GM18873 (cell line): Measurements from ENCODE around the gene WNT5A.

ENCODE experiments used
- ATAC-seq: cut with Tn5 transposase; IDR thresholded peaks from one replicate; pipeline ENCODE4 v1.9.1; 2021; ENCODE audit warnings: mild to moderate bottlenecking, moderate library complexity, moderate number of reproducible peaks; ENCODE audit not compliant: unreplicated experiment, low FRiP score

Gene WNT5A

DNA sequence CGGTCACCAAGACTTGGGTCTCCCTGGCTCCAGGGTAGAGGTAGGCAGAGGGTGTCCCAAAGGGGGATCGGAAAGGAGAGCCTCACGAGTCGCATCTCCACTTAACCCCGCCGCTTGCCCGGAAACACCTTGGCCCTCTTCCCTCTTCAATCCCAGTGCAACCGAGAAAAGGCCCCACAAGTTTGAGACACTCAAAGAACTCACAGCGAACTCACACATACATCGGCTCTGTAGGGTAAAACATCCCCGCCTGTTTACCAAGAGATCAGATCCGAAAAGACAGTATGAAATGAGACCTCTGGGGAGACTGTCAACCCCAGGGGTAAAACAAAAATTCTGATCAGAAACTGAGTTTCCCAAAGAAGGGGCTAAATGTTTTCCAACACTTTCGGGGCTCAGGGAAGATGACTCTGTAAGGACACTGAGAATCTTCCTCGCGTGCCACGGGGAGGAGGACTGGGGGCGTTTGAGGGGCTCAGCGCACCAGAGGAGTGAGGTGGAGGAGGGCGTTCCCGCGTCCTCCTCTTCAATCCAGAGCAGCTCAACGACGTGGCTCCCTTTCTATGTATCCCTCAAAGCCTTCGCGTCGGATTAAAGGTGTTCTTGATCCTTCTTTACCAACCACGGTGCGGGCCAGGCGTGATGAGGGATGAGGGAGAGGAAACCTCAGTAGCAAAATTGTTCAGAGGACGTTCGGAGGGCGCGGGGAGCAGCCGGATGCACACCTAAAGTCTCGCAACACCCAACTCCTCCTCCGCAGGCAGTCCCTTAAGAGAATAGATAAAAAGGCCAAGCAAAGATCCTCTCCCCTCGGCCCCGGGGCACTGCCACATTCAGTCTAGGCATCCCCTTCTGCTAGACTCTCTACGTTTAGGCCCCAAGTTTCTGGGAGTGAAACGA lies 3.7 kb downstream of the WNT5A start:
- ATAC-seq = no peak

DNA sequence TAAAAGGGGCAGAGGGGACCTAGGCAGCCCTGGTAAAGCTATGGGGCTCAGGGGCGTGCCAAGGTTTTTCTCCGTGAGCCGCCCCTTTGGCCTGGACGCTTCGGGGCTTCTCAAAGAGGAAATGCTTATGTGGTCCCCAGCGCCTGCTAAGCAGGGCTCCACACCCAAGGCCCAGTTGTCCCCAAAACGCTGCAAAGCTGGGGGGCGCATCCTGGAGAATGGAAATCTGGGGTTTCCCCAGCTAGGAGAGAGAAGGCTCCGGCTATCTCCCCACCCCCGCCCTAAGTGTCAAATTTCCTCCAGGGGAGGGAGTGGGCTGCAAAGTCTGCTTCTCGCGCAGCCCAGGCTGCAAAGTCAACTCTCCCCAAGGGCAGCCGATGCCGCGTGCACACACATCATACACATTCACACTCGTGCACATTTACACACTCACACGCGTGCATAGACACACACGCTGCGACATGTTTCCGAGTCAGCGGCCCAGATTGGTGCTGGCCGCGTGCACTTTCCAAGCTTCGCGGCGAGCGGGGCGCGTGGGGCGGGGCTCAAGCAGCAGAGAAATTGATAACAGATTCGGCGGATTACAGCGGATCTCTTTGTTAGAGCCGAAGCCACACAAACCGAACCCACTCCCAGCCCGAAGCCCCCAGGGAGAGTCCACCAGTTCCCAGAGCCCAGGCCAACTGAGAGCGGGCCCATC lies 4.5 kb downstream of the WNT5A start:
- ATAC-seq = no peak

DNA sequence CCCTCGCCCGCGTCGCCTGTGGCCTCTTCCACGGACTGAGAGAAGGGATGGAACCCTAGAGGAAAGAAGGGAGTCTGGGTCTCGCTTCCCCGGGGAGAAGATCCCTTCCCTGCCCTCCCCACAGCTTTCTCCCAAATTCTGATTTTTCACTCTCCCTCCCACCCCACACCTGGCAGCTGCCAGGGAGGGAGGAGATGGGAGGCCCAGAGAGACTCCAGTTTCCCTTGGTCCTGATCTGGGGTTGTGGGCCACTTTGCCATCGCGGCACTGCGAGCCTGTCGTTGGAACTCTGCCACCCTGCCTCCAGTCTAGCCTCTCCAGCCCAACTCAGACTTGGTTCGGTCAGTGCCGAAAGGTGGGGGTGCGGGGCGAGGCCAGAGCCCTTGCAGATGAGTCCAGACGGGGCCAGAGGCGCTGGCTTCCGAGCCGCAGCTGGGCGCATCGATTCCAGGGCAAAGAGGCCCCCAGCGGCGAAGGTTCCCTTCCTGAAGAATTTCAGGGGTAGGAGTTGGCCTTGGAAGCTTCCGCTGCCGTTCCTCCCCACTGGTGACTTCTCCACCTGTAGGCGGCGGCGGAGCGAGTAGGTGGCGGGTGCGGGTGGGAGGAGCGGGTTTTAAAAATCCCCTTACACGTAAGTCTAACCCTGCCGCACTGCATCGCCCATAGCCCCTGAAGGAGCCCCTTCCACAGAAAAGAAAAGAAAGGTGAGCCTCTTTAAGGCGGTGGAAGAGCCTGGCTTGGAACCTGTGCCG lies 5.2 kb downstream of the WNT5A start:
- ATAC-seq = no peak

DNA sequence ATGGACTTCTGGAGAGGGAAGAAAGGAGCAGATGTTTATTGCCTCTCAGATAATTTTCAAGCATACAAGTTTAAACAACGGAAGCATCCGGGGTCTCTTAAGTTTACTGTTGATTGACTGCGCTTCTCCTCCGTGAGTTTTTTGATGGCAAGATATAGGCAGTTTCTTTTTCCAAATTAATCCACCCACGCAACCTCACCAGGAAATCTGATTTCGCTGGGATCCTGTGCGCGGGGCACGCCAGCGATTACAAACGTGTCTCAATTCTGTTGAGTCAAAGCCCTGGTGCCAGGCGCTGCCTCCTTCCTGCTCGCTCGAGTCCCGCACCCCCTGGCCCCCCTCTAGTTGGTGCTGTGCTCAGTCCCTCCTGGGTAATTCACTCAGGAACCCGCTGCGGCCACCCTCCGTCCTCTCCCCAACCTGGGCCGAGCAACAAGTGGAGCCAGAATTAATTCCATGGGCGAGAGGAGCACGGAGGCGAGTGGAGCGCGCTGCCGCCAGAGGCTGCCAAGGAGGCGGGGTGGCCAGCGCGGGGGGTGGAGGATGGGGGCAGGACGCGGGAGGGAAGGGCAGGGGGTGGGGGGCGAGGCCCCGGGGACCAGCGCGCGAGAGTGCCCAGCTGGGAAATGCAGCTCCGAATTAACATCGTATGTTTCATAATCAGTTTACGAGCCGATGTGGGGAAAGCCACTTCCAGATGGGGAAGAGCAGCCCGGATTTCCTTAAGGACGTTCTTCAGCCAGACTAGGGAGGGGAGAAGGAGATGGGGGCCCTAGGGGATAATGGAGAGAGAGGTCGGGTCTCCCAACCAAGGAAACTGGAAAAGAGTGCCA lies 6.0 kb downstream of the WNT5A start:
- no peak for ATAC-seq

DNA sequence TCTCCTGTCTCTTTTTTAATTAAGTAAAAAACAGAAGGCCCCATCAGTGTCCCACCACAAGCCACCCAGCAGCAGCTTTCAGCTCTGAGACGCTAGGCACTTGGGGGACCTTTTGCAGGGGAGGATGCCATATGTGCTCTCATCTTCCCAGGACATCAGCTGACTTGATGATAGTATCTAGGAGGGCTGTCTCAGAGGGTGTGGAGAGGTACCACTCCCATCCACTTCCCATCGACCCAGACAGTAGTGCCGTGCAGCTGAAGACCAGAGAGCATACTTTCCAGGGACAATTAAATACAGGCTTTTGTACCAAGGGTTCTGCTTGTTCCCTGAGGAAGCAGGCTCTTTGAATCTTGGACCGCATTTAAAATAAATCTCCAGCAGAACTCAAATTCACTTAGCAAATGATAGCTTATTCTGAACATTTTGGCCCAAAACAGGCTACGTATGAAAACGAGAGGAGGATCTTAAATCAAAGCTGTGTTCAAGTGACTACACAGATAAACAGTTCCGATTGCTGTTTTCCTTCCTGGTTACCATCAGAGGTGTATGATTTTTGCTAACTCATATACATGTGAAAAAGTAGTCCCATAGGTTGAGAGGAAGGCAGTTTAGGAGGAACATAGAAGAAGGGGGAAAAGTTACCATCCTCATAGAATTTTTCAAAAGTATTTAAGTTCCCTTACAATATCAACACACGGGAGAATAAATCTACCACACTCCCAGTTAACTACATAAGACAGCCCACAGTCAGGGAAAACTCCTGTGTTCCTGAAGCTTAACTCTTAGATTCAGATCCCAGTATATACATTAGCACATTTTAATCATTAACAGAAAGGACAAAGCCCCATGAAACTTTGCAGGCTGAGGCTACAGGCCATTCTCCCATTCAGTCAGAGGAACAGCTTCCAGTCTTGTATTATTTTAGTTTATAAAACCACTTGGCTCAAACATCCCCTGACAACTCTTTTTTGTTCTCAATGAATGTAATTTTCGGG lies 9.5 kb downstream of the WNT5A start:
- no peak for ATAC-seq

DNA sequence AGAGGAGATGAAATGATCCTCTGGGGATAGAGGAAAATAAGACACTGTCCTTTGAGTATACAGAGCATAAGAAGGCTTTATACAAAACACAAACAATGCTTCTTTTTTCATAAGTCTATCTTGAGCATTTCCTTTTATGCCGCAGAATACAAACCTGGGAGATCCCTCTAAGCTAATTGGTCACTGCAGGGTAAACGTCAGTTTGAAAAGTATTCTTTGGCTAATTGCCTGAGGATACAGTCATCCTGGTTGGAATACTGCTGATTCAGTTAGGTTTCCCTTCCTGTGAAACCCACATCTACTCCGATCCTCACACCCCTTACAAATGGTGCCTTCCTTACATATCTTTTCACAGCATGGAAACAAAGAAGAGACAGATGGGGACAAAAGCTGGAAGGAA lies 10.6 kb downstream of the WNT5A start:
- no peak for ATAC-seq

DNA sequence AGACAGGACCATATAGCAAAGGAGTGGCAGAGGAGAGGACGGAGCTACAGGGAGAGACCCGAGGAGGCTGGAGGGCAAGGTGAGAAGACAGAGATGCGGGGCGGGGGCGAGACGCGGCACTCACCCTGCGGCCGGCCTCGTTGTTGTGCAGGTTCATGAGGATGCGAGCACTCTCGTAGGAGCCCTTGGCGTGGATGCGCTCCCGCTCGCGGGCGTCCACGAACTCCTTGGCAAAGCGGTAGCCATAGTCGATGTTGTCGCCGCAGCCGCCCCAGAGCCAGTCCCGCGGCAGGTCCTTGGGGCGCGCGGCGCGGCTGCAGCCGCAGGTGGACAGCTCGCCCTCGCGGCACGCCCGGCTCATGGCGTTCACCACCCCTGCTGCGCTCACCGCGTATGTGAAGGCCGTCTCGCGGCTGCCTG lies 12.9 kb downstream of the WNT5A start:
- no peak for ATAC-seq

DNA sequence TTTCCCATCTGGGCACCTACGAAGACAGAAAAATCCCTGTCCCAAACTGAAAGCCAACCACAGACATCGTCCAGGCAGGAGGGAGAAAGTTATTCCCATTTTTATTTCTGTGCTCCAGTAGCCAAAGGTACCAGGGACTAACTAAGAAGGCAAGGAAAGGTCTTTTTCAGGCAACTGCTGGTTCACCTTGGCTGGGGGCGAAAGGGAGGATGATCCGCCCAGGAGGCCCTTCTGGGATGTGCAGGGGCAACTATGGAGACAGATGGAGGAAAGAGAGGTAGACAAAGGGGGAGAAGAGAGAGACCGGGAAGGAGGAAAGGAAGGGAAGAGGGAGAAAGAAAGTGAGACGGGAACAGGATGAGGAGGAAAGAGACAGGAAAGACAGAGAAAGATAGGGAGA lies 13.3 kb downstream of the WNT5A start:
- ATAC-seq = no peak

DNA sequence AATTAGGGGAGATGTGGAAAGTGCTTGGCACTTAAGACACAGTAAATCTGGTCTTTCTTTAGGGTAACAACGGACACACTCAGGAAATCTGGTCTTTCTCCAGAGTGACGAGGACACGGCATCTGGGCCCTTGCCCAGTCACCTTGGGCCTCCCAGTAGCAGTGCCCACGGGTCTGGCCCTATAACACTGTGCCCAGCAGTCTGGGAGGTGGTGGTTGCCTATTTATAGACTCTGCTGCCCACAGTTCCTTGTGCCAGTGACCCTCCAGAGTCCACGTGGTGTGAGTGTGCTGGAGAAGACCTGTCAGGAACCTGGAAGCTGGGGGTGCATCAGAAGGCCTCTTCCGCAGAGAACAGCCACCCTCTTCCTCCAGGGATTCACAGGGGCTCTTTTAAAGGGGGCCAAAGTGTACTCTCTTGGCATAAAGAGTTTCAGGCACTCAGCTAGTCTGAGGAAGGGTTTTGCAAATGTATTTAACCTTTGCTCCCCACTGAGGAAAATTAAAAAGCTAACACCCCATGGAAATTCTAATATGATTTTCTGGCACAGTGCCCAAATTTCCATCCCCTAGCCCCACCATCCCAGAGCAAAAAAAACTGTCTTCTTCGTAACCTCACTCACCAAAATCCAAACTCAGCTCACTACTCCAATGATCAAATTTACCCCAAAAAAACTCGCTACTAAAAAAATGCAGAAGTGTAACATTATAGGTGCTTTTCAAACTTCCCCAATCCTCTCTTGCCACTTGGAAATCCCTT lies 15.4 kb downstream of the WNT5A start:
- no peak for ATAC-seq

DNA sequence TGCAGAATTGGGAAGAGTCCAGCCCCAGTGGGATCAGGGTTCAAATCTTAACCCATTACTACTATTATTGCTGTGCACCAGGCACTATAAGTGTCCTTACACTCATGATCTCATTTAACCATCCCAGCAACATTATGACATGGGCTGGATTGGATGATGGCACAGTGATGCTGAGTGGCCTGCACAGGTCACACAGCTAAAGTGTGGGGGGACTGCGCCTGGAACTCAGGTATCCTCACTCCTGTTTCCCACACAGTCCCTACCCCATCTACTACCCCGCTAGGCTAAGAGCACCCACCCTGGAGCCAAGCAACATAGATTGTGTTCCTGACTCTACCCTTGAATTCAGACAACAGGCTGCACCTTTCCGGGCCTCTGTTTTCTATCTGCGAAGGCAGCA lies 16.0 kb downstream of the WNT5A start:
- ATAC-seq = no peak

DNA sequence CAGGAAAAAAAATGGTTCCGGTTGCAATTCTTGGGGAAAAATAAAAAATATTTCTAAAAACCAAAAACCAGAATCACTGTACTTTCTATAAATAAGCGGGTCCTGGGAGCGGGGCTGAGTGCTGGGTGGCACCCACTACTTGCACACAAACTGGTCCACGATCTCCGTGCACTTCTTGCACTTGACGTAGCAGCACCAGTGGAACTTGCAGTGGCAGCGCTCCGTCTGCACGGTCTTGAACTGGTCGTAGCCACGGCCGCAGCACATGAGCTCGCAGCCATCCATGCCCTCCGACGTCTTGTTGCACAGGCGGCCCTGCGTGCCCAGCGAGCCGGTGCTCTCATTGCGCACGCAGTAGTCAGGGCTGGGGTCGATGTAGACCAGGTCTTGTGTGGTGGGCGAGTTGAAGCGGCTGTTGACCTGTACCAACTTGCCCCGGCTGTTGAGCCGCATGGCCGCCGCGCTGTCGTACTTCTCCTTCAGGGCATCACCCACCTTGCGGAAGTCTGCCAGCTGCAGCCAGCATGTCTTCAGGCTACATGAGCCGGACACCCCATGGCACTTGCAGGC lies 17.1 kb downstream of the WNT5A start:
- ATAC-seq = no peak

DNA sequence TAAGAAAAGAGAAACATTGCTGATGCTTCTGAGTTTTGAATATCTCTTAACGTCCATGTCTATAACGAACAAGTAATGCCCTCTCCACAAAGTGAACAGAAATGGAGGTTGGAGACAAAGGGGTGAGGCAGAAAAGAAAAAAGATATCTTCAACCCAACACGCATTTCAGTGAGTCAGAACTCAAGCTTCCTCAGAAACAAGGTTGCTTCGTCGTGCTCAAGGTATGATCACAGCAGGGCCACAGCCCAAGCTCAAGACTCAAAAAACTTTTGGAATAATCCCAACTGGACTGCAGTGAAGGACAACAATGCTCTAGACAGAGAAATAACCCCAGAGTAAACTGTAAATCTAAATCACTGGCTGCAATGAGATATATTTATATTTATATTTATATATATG lies 18.9 kb downstream of the WNT5A start:
- no peak for ATAC-seq

DNA sequence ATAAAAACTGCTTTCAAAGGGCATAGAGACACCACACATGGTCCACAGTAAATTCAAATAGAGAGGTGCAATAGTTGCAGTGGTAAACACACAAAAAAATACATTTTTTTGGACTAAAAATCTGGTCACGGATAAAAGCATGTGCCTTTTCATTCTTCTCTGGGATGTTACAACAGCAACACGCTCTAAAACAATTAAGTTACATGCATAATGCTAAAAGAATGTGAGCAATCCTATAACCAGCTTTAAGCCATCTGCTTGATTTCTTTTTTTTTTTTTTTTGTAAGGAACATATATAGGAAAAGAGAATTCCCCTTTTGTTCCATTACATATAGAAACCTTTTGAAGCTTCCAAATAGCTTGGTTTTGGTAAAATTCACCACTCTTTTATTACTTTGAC lies 20.0 kb downstream of the WNT5A start:
- no peak for ATAC-seq

DNA sequence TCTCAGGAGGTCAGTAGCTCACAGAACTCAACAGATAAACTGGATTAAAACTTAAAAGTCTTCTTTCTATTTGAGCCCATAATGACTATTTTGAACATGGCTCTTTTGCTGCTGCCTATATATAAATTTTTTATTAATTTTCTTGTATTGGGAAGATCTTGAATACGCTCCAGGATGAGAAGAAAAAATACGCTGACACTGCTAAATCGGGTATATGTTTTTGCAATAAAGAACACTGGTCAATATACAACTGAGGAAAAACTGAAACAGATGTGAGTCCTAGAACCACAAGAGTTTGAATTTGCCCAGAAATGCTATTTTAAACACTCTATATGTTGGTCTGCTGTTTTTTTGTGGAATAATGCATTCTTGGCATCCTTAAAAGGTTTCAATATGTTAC lies 20.6 kb downstream of the WNT5A start:
- ATAC-seq = no peak

DNA sequence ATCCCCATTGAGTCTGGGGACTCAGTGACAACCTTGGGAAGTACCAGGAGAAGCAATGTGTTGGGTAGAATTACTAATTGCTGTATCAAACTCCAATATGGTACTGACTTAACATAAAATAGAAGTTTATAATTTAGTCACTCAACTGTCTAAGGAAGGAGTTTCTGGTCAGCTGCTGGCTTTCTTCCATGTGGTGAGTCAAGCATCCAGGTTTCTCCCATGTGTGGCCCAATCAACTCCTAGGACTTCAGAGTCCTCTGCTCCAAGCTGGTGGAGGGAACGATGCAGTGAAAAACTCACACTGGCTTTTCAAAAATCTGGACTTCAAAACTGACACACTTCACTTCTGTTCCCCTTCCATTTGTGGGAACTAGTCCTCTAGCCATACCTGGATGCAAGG lies 25.2 kb downstream of the WNT5A start:
- no peak for ATAC-seq

DNA sequence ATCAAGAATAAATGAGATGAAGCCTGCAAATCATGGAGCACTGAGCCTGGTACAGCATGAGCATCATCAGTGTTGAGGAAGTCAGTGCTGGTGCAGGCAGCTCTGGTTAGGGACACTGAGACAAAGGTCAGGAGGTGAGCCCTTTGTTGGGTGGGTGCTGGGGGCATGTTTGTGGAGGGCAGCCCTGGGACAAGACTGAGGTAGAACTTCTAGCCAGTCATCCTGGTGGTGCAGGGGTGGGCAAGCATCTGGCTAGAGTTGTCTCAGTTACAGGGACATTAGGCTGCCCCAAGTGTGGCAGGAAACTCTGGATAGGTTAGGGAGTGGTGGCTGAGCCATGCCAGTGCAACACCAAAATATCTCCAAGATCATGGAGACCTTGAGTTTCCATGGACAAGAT lies 27.3 kb downstream of the WNT5A start:
- no peak for ATAC-seq

DNA sequence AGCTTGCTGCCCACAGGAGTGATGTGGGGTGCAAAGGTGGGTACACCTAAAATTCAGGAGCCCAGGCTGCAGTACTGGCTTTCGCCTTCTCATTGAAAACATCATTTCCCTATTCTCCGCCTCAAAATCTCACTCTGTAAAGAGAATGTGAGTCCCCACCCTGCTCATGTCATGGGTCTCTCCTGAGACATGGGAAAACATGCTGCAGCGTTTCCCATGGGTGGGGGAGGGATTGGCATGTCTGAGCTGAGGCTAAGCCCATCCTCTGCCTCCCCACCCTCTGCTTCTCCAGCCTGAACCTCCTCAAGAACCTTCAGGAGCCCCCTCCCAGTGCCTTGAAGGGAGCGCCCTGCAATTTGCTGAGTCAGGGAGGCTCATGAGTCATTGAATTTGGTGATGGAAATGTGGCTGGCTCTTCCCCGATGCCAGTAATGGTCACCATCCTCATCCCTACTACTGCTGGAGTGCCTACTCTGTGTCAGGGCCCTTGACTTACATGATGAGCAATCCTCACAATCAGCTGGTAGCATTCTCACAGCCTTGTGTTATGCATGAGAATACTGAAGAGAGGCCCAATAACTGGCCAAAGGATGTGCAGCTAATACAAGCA lies 28.8 kb downstream of the WNT5A start:
- ATAC-seq = no peak

DNA sequence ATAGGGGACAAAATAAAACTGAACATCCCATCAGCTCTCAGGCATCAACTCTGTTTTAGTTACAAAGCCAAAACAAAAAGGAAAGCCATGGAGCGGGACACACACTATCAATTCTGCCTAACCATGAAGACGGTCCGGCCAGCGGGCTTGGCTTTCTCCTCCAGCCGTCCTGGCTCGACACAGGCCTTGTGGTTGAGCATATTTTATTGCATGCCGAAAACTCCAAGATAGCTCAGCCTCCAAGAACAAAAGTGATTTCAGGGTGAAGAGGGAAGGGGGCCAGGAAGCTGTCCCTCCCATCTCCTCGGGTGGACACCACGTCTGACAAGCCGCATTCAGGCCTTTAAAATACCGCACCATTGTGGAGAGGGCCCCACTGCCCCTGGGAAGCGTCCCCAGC lies 31.2 kb downstream of the WNT5A start:
- ATAC-seq = no peak
